Fibroblast of villous mesenchyme (primary cell): Measurements from ENCODE around the gene POP7. TPM values are rescaled to one million over a fixed set of nuclear protein-coding genes. Genes with fewer than 3 reads are reported as not detected.
A peak's percentile ranks its signal among the peaks of the same experiment; 100 is the strongest.
"Not testable (repeated sequence)": the region's sequence is repeated elsewhere in the genome, so short reads cannot be mapped to it uniquely, and the experiment has no call there.

Source experiments
- DNase-seq: peaks from one replicate; pipeline ENCODE4 v3.0.0-alpha.2; 2010; ENCODE audit warnings: low read depth
- H3K4me3 ChIP-seq: 2 replicates; pipeline ENCODE4 v1.5.1; 2011; ENCODE audit warnings: low read depth, mild to moderate bottlenecking, low read length
- total RNA-seq: library from RNA; depleted of rRNA; stranded (reverse); fragments of >200 nt; gene quantifications from 2 replicates; pipeline ENCODE4 v1.2.3, GENCODE V29; 2012
- TF ChIP-seq, protein P1 (sequence below): IDR thresholded peaks from 2 replicates; pipeline ENCODE4 v1.5.1; 2012; ENCODE audit warnings: low read depth, mild to moderate bottlenecking, low read length; ENCODE audit not compliant: insufficient read depth

POP7 gene
- total RNA-seq, 1 donor: 34.1 TPM

DNA sequence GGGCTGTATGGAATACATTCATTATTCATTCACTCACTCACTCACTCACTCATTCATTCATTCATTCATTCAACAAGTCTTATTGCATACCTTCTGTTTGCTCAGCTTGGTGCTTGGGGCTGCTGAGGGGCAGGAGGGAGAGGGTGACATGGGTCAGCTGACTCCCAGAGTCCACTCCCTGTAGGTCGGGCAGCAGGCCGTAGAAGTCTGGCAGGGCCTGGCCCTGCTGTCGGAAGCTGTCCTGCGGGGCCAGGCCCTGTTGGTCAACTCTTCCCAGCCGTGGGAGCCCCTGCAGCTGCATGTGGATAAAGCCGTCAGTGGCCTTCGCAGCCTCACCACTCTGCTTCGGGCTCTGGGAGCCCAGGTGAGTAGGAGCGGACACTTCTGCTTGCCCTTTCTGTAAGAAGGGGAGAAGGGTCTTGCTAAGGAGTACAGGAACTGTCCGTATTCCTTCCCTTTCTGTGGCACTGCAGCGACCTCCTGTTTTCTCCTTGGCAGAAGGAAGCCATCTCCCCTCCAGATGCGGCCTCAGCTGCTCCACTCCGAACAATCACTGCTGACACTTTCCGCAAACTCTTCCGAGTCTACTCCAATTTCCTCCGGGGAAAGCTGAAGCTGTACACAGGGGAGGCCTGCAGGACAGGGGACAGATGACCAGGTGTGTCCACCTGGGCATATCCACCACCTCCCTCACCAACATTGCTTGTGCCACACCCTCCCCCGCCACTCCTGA is 16.7 kb downstream of the POP7 start:
- no peak overlapping the region for H3K4me3 ChIP-seq

DNA sequence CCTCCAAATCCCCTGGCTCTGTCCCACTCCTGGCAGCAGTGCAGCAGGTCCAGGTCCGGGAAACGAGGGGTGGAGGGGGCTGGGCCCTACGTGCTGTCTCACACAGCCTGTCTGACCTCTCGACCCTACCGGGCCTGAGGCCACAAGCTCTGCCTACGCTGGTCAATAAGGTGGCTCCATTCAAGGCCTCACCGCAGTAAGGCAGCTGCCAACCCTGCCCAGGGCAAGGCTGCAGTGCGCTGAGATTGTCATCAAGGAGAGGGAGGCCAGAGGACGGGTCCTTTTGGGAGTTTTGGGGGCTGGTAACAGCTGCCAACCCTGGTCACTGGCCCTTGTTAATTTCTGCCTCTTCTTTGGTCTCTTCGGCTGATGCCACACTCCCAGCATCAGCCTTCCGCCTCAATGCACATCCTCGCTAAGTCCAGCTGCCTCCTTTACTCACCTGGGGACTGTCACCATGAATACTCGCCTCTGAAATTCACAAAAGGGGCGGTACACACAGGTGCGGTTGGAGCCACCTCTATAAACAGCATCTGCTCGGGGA is 17.9 kb downstream of the POP7 start:
- H3K4me3 ChIP-seq: no peak overlapping the region
- no peak for DNase-seq
- TF ChIP-seq, protein P1, sequence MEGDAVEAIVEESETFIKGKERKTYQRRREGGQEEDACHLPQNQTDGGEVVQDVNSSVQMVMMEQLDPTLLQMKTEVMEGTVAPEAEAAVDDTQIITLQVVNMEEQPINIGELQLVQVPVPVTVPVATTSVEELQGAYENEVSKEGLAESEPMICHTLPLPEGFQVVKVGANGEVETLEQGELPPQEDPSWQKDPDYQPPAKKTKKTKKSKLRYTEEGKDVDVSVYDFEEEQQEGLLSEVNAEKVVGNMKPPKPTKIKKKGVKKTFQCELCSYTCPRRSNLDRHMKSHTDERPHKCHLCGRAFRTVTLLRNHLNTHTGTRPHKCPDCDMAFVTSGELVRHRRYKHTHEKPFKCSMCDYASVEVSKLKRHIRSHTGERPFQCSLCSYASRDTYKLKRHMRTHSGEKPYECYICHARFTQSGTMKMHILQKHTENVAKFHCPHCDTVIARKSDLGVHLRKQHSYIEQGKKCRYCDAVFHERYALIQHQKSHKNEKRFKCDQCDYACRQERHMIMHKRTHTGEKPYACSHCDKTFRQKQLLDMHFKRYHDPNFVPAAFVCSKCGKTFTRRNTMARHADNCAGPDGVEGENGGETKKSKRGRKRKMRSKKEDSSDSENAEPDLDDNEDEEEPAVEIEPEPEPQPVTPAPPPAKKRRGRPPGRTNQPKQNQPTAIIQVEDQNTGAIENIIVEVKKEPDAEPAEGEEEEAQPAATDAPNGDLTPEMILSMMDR: no peak

More for the DNA sequence above, 16.7 kb downstream of the POP7 start:
- TF ChIP-seq, protein P1: no peak
- no peak for DNase-seq

DNA sequence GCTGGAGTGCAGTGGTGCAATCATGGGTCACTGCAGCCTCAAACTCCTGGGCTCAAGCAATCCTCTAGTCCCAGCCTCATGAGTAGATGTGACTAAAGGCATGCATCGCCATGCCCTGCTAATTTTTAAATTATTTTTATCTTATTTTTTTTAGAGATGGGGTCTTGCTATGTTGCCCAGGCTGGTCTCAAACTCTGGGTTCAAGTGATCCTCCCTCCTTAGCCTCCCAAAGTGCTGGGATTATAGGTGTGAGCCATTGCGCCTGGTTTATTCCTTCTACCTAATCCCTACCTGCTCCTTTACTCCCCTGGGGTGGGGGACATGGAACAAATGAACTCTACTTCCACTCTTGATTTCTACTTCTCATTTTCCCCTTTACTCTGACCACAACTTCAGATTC is 18.4 kb downstream of the POP7 start:
- not testable (repeated sequence) for DNase-seq, H3K4me3 ChIP-seq

DNA sequence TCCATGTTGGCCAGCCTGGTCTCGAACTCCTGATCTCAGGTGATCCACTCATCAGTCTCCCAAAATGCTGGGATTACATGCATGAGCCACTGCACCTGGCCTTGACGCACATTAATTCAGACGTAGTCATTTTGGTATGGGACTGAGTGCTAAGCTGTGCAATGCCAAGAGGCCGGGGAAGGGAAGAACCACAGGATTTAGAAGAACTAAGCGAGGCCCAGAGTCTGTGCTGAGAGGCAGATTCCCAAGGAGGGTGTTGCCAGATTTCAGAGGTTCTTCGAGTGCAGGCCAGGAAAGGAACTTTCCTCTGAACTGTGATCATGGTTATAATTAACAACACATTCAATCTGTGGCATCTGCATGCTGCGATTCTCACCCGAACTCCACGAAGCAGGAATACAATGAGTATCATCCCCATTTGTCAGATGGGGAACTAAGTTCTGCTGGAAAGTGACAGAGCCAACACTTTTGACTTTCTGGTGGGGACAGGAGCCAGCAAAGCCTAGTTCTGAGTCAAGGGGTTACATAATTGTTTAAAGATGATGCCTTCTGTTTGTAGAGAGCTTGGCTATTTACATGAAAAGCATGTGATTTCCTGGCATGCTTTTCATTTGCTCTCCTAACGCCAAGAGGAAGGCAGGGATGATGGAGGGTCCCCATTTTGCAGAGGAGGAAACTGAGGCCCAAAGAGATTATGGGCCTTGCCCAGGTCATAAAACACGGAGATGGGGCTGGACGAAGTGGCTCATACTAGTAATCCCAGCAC is 21.3 kb downstream of the POP7 start:
- peak; percentile 95 for DNase-seq
- TF ChIP-seq, protein P1: no peak
- no peak overlapping the region for H3K4me3 ChIP-seq

DNA sequence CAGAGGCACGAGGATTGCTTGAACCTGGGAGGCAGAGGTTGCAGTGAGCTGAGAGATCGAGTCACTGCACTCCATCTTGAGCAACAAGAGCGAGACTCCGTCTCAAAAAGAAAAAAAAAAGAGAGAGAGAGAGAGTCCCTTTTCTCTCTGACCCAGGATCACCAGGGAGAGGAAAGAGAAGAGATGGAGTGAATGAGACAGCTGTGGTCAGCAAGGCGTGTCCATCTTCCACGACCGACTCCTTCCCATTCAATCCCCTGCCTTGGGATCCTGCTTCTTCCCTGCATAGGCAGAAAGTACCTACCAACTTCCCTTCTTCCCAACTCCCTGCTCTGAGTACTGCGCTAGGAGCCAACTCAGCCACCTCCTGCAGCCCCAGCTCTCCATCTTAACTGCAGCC is 22.3 kb downstream of the POP7 start:
- no peak overlapping the region for H3K4me3 ChIP-seq
- TF ChIP-seq, protein P1: no peak
- no peak for DNase-seq

DNA sequence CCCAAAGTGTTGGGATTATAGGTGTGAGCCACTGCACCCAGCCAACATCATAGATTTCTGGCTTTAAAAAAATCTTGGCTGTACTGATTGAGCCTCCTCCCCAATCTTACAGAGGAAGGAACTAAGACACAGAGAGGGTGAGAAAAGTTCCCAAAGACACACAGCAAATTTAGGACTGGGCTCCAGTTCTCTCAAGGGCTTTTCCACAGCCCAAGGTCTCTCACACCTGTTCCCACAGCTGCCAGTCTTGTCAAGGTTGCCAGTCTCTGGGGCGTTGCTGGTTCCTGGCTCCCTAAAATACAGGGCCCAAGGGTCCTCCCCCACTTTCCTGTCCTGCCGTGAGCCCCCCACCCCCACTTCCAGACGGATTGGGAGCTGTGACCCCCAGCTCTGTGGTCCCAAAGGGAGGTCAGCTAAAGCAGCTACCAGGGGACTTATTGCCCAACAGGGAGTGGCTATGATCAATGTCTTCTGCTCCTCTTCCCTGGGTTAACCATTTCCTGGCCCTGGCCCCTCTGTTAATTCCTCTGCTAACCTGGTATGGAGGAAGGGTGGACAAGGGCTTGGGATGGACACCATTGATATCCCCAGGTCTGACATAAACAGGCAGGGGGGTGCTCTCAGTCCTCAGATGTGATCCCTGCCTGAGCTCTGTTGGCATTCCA is 24.3 kb downstream of the POP7 start:
- H3K4me3 ChIP-seq: no peak overlapping the region
- no peak for DNase-seq
- TF ChIP-seq, protein P1: no peak
